PC-3 (cell line): ENCODE data around the gene SLC38A10.

ENCODE experiments used
- EZH2 ChIP-seq: fragments of 300-600 bp; sonication (generic); IDR thresholded peaks from one replicate; pipeline ENCODE4 v1.6.1; 2017; ENCODE audit warnings: antibody characterized with exemption, mild to moderate bottlenecking, low read length; ENCODE audit not compliant: unreplicated experiment
- EZH2phosphoT487 ChIP-seq: fragments of 300-600 bp; sonication (generic); IDR thresholded peaks from 2 replicates; pipeline ENCODE4 v1.6.1; 2018; ENCODE audit warnings: mild to moderate bottlenecking, antibody characterized with exemption, low read length, borderline replicate concordance
- TF ChIP-seq, protein P1 (sequence below): fragments of 300-600 bp; sonication (generic); conservative IDR thresholded peaks from 2 replicates; pipeline ENCODE4 v1.5.1; 2017; ENCODE audit warnings: antibody characterized with exemption, low read depth, mild to moderate bottlenecking, low read length

DNA sequence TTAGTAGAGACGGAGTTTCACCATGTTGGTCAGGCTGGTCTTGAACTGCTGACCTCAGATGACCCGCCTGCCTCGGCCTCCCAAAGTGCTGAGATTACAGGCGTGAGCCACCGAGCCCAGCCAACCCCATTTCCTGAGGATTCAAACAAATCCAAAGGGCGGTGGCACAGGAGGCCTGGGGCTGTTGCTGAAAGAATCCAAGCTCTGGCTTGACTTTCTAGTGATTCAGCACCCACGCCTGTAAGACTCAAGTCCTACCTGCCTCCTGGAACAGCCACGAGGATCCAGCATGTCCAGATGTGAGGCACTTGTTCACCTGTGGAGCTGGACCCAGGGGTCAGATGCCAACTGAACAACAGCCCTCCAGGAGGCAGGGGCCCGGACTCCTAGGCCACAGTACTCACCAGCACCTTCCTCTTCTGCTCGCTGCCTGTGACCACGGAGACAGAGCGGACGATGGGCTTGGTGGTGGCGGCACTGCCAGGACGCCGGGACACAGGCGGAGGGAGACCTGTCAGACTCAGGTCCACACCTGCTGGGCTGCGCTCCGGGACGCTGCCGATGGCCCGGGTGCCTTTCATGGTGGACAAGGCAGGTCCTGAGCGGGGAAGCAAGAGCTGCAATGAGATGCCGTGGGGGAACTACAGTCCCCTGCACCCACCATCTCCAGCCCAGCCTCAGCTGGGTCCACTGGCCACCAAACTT is 75.5 kb downstream of the SLC38A10 start:
- TF ChIP-seq, protein P1, sequence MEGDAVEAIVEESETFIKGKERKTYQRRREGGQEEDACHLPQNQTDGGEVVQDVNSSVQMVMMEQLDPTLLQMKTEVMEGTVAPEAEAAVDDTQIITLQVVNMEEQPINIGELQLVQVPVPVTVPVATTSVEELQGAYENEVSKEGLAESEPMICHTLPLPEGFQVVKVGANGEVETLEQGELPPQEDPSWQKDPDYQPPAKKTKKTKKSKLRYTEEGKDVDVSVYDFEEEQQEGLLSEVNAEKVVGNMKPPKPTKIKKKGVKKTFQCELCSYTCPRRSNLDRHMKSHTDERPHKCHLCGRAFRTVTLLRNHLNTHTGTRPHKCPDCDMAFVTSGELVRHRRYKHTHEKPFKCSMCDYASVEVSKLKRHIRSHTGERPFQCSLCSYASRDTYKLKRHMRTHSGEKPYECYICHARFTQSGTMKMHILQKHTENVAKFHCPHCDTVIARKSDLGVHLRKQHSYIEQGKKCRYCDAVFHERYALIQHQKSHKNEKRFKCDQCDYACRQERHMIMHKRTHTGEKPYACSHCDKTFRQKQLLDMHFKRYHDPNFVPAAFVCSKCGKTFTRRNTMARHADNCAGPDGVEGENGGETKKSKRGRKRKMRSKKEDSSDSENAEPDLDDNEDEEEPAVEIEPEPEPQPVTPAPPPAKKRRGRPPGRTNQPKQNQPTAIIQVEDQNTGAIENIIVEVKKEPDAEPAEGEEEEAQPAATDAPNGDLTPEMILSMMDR, result no peak
- TF ChIP-seq EZH2phosphoT487 (no peak), EZH2 (no peak)
